ENCODE measurements around the gene ABCD3.

The ABCD3 gene

DNA sequence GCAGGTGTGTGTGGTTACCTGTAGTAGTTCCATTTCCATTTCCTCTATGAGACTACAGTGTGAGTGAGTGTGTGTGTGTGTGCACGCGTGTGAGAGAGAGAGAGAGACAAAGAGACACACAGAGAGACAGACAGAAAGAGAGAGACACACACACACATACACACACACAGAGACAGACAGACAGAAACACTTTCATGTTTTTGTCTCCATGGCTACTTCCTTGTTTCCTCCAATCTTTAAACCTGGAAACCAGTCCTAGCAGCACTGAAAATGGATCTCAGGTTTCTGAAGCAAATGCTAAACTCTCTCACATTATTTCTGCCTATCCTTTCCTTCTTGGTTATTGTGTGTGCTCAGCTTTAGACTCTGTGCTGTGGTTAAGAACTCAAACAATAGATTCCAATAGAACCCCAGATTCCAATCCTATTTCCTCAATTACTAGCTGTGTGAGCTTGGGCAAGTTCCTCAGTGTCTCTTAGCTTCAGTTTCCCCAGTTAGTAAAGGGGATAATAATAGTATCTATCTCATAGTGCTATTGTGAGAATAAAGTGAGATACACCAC, 22.4 kb upstream of the ABCD3 start:
- POLR2A ChIA-PET, result interaction anchor here (1.6 kb wide), 1 partner anchor 22 kb away, joined by 6 read pairs; the partner anchor contains the start of gene ABCD3
- Histone ChIP-seq H3K9me3 (ENCODE audit: control insufficient read depth, insufficient read depth, low read depth, low read length) (no peaks in the 10 kb centered on the region), H3K4me1 (ENCODE audit: control insufficient read depth, insufficient read depth, low read length) (no peaks in the 10 kb centered on the region; the same call in 1 of the 2 replicates), H3K36me3 (ENCODE audit: control insufficient read depth in 2 of 2, insufficient read depth in 1 of 2, low read length in 2 of 2) (no peaks in the 10 kb centered on the region), H3K4me3 (ENCODE audit: low read depth, low read length) (no peak overlapping the region), H3K27ac (ENCODE audit: extremely low read depth, low read depth, low read length) (no peak overlapping the region)
- TF ChIP-seq ZNF501 (tag by site-specific recombination; IDR thresholded peaks at IDR 0.05) (no peak), ZNF654 (tag by site-specific recombination; IDR thresholded peaks at IDR 0.05; ENCODE audit: low read depth) (no peak), MZF1 (tag by site-specific recombination; IDR thresholded peaks at IDR 0.05; ENCODE audit: borderline replicate concordance) (no peak)
- CTCF ChIA-PET, result interaction anchor here (0.7 to 1.4 kb wide), 5 partner anchors 10 to 71 kb away, joined by 3 to 4 read pairs (median 3); no protein-coding TSS in a partner anchor

DNA sequence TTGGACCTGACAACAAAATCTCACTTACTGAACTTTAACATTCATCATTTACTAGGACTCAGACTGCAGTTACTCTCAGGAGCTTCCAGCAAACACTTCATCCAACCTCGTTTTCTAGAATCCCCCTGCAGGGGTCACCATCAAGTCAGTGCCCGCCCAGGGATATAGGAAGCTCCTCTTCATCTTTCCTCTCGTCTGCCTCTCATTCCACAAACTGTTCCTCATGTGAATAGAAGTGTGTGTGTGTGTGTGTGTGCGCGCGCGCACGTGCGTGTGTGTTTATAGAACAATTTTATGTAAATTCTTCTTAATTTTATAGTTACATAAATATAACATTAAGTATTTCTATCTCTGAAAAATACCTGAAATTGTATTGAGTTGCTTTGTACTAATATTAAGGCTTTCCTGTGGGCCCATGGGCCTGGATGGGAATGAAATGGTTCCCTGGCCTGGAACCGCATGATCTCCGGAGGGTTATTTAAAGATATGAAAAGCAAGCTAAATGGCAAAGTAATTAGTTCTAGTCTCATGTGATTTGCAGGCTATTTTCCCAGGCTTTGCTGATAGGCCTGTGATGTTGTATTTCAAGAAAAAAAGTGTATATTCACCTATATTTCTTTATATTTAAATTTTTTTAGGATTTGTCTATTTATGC, 21.7 kb upstream of the ABCD3 start:
- H3K36me3 ChIP-seq (ENCODE audit: control insufficient read depth in 2 of 2, insufficient read depth in 1 of 2, low read length in 2 of 2), result no peaks in the 10 kb centered on the region
- H3K27ac ChIP-seq (ENCODE audit: extremely low read depth, low read depth, low read length), result no peak overlapping the region
- no peaks in the 10 kb centered on the region; the same call in 1 of the 2 replicates for H3K4me1 ChIP-seq (ENCODE audit: control insufficient read depth, insufficient read depth, low read length)
- H3K4me3 ChIP-seq (ENCODE audit: low read depth, low read length), result no peak overlapping the region
- ChIA-PET CTCF (interaction anchor here (0.6 to 1.4 kb wide), 7 partner anchors 9 to 409 kb away, joined by 3 to 4 read pairs (median 3); no protein-coding TSS in a partner anchor), POLR2A (interaction anchor here (1.6 kb wide), 1 partner anchor 21 kb away, joined by 6 read pairs; the partner anchor contains the start of gene ABCD3)
- H3K9me3 ChIP-seq (ENCODE audit: control insufficient read depth, insufficient read depth, low read depth, low read length), result no peaks in the 10 kb centered on the region
- TF ChIP-seq ZNF133 (tag by site-specific recombination; IDR thresholded peaks at IDR 0.05), result no peak
- TF ChIP-seq ZBTB1 (tag by site-specific recombination; IDR thresholded peaks at IDR 0.05), result no peak
- TF ChIP-seq ZSCAN23 (tag by site-specific recombination; IDR thresholded peaks at IDR 0.05), result no peak
- TF ChIP-seq ZNF664 (tag by site-specific recombination; IDR thresholded peaks at IDR 0.05), result no peak

- H3K9me3 ChIP-seq (ENCODE audit: control insufficient read depth, insufficient read depth, low read depth, low read length), result no peaks in the 10 kb centered on the region
- H3K27ac ChIP-seq (ENCODE audit: extremely low read depth, low read depth, low read length), result no peak overlapping the region
- ChIA-PET CTCF (interaction anchor here (0.7 kb wide), 1 partner anchor 385 kb away, joined by 3 read pairs; no protein-coding TSS in a partner anchor), POLR2A (no interaction called here)
- no peak overlapping the region for H3K4me3 ChIP-seq (ENCODE audit: low read depth, low read length)
- H3K4me1 ChIP-seq (ENCODE audit: control insufficient read depth, insufficient read depth, low read length), result no peaks in the 10 kb centered on the region; the same call in 1 of the 2 replicates
- H3K36me3 ChIP-seq (ENCODE audit: control insufficient read depth in 2 of 2, insufficient read depth in 1 of 2, low read length in 2 of 2), result no peaks in the 10 kb centered on the region
- TF ChIP-seq ZFHX2 (tag by site-specific recombination; conservative IDR thresholded peaks at IDR 0.05) (no peak), WT1 (tag by site-specific recombination; IDR thresholded peaks at IDR 0.05) (no peak), ZBTB17 (tag by site-specific recombination; IDR thresholded peaks at IDR 0.05) (no peak), ZNF157 (tag by site-specific recombination; IDR thresholded peaks at IDR 0.05) (no peak), KLF1 (tag by site-specific recombination; IDR thresholded peaks at IDR 0.05) (no peak), REST (tag by site-specific recombination; IDR thresholded peaks at IDR 0.05) (no peak), ZNF174 (tag by site-specific recombination; IDR thresholded peaks at IDR 0.05) (no peak), ZNF513 (tag by site-specific recombination; IDR thresholded peaks at IDR 0.05) (no peak), PRDM6 (tag by site-specific recombination; IDR thresholded peaks at IDR 0.05) (no peak), ZNF132 (tag by site-specific recombination; IDR thresholded peaks at IDR 0.05; ENCODE audit: borderline replicate concordance) (no peak), BCL11B (tag by site-specific recombination; IDR thresholded peaks at IDR 0.05; ENCODE audit: low read depth) (no peak)
- TF ChIP-seq, protein P1, sequence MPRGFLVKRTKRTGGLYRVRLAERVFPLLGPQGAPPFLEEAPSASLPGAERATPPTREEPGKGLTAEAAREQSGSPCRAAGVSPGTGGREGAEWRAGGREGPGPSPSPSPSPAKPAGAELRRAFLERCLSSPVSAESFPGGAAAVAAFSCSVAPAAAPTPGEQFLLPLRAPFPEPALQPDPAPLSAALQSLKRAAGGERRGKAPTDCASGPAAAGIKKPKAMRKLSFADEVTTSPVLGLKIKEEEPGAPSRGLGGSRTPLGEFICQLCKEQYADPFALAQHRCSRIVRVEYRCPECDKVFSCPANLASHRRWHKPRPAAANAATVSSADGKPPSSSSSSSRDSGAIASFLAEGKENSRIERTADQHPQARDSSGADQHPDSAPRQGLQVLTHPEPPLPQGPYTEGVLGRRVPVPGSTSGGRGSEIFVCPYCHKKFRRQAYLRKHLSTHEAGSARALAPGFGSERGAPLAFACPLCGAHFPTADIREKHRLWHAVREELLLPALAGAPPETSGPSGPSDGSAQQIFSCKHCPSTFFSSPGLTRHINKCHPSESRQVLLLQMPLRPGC (tag by site-specific recombination; IDR thresholded peaks at IDR 0.05), result no peak
These were observed 19.8 kb upstream of the ABCD3 start for GRCh38 chr1:94398356-94398755.
